ENCODE data around the gene TAOK3. TPM values are rescaled to one million over a fixed set of nuclear protein-coding genes. Genes with fewer than 3 reads are reported as not detected.
A peak's percentile ranks its signal among the peaks of the same experiment; 100 is the strongest.

Gene TAOK3
- total RNA-seq, 1 donor, result 27.9 TPM

- no peak for DNase-seq (ENCODE audit: insufficient read length, low spot score, missing footprints)
- no peaks in the 10 kb centered on the region for H3K9me3 ChIP-seq (ENCODE audit: low read depth, low read length)
- H2AFZ ChIP-seq (ENCODE audit: low read length), result no peak overlapping the region
- no peaks in the 10 kb centered on the region for H4K20me1 ChIP-seq (ENCODE audit: insufficient read depth, low read length)
- H3K36me3 ChIP-seq (ENCODE audit: insufficient read depth, low read length), result peaks cover 3% of the 10 kb centered on the region
- H3K27me3 ChIP-seq (ENCODE audit: insufficient read depth, low read length), result no peaks in the 10 kb centered on the region
- H3K4me1 ChIP-seq (ENCODE audit: insufficient read depth, low read length), result peaks cover 50% of the 10 kb centered on the region
- peak overlapping the region; percentile 57 for H3K4me3 ChIP-seq (ENCODE audit: insufficient read depth, low read length)
- H3K79me2 ChIP-seq (ENCODE audit: insufficient read depth, low read length), result peaks cover 37% of the 10 kb centered on the region
- peak overlapping the region; percentile 86 for H3K4me2 ChIP-seq (ENCODE audit: insufficient read depth, low read length)
- TF ChIP-seq, protein P1, sequence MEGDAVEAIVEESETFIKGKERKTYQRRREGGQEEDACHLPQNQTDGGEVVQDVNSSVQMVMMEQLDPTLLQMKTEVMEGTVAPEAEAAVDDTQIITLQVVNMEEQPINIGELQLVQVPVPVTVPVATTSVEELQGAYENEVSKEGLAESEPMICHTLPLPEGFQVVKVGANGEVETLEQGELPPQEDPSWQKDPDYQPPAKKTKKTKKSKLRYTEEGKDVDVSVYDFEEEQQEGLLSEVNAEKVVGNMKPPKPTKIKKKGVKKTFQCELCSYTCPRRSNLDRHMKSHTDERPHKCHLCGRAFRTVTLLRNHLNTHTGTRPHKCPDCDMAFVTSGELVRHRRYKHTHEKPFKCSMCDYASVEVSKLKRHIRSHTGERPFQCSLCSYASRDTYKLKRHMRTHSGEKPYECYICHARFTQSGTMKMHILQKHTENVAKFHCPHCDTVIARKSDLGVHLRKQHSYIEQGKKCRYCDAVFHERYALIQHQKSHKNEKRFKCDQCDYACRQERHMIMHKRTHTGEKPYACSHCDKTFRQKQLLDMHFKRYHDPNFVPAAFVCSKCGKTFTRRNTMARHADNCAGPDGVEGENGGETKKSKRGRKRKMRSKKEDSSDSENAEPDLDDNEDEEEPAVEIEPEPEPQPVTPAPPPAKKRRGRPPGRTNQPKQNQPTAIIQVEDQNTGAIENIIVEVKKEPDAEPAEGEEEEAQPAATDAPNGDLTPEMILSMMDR (IDR thresholded peaks at IDR 0.05; ENCODE audit: extremely low read depth, low read depth, low read length), result no peak
- H3K27ac ChIP-seq (ENCODE audit: low read depth, low read length), result peak overlapping the region; percentile 77
Measured at GRCh38 chr12:118187751-118188435, 184.8 kb downstream of the TAOK3 start.

GRCh38 chr12:118185602-118186397, 186.9 kb downstream of the TAOK3 start:
- Histone ChIP-seq H3K36me3 (ENCODE audit: insufficient read depth, low read length) (peaks cover 10% of the 10 kb centered on the region), H3K4me3 (ENCODE audit: insufficient read depth, low read length) (no peak overlapping the region), H3K4me1 (ENCODE audit: insufficient read depth, low read length) (peaks cover 49% of the 10 kb centered on the region), H3K4me2 (ENCODE audit: insufficient read depth, low read length) (no peak overlapping the region), H2AFZ (ENCODE audit: low read length) (no peak overlapping the region), H3K79me2 (ENCODE audit: insufficient read depth, low read length) (peaks cover 39% of the 10 kb centered on the region), H4K20me1 (ENCODE audit: insufficient read depth, low read length) (no peaks in the 10 kb centered on the region), H3K27ac (ENCODE audit: low read depth, low read length) (no peak overlapping the region), H3K27me3 (ENCODE audit: insufficient read depth, low read length) (no peaks in the 10 kb centered on the region), H3K9me3 (ENCODE audit: low read depth, low read length) (no peaks in the 10 kb centered on the region)
- no peak for DNase-seq (ENCODE audit: insufficient read length, low spot score, missing footprints)
- TF ChIP-seq, protein P1 (IDR thresholded peaks at IDR 0.05; ENCODE audit: extremely low read depth, low read depth, low read length), result no peak

- Histone ChIP-seq H4K20me1 (ENCODE audit: insufficient read depth, low read length) (no peaks in the 10 kb centered on the region), H3K4me3 (ENCODE audit: insufficient read depth, low read length) (no peak overlapping the region), H2AFZ (ENCODE audit: low read length) (no peak overlapping the region), H3K4me2 (ENCODE audit: insufficient read depth, low read length) (no peak overlapping the region), H3K27ac (ENCODE audit: low read depth, low read length) (peak overlapping the region; percentile 47), H3K36me3 (ENCODE audit: insufficient read depth, low read length) (peaks cover 16% of the 10 kb centered on the region), H3K9me3 (ENCODE audit: low read depth, low read length) (no peaks in the 10 kb centered on the region), H3K79me2 (ENCODE audit: insufficient read depth, low read length) (peaks cover 36% of the 10 kb centered on the region), H3K4me1 (ENCODE audit: insufficient read depth, low read length) (peaks cover 29% of the 10 kb centered on the region), H3K27me3 (ENCODE audit: insufficient read depth, low read length) (no peaks in the 10 kb centered on the region)
- DNase-seq (ENCODE audit: insufficient read length, low spot score, missing footprints), result no peak
- TF ChIP-seq, protein P1 (IDR thresholded peaks at IDR 0.05; ENCODE audit: extremely low read depth, low read depth, low read length), result no peak
Measured at GRCh38 chr12:118183711-118184110, 189.0 kb downstream of the TAOK3 start.

DNA sequence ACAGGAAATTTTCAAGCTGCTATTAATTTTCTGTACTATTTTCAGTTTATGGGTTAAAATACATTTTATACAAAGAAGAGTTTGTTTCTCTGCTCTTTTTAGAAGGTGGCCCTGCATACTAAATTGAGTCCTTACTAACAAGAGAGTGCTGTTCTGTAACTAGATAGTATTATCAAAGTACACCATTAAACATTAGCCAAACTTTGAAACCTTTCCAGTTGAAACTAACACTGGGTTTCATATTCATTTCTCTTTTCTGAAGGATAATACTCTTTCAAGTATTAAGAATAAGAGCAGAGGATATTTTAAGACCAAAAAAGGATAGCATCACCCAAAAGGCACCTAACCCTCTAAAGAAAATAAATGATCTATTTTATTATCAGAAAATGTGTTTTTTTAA, 189.6 kb downstream of the TAOK3 start:
- TF ChIP-seq, protein P1 (IDR thresholded peaks at IDR 0.05; ENCODE audit: extremely low read depth, low read depth, low read length), result no peak
- no peak overlapping the region for H3K4me3 ChIP-seq (ENCODE audit: insufficient read depth, low read length)
- H3K79me2 ChIP-seq (ENCODE audit: insufficient read depth, low read length), result peaks cover 31% of the 10 kb centered on the region
- peaks cover 16% of the 10 kb centered on the region for H3K36me3 ChIP-seq (ENCODE audit: insufficient read depth, low read length)
- DNase-seq (ENCODE audit: insufficient read length, low spot score, missing footprints), result no peak
- no peaks in the 10 kb centered on the region for H3K27me3 ChIP-seq (ENCODE audit: insufficient read depth, low read length)
- peaks cover 24% of the 10 kb centered on the region for H3K4me1 ChIP-seq (ENCODE audit: insufficient read depth, low read length)
- H3K9me3 ChIP-seq (ENCODE audit: low read depth, low read length), result no peaks in the 10 kb centered on the region
- H3K4me2 ChIP-seq (ENCODE audit: insufficient read depth, low read length), result no peak overlapping the region
- no peak overlapping the region for H3K27ac ChIP-seq (ENCODE audit: low read depth, low read length)
- H4K20me1 ChIP-seq (ENCODE audit: insufficient read depth, low read length), result no peaks in the 10 kb centered on the region
- no peak overlapping the region for H2AFZ ChIP-seq (ENCODE audit: low read length)

All from osteoblast (primary cell).